ENCODE results near the gene KCNK2.

GRCh38 chr1:215282557-215282956 lies 200.0 kb downstream of the KCNK2 start:
- TF ChIP-seq CTCF (conservative IDR thresholded peaks at IDR 0.05; ENCODE audit: low read length), result no peak
- no peak for TF ChIP-seq EZH2phosphoT487 (IDR thresholded peaks at IDR 0.05; ENCODE audit: borderline replicate concordance, low read depth, low read length)

Measured in OCI-LY7 (cell line).